ENCODE measurements around the gene GPATCH3.
"Not testable (repeated sequence)": the region's sequence is repeated elsewhere in the genome, so short reads cannot be mapped to it uniquely, and the experiment has no call there.

Gene GPATCH3

DNA sequence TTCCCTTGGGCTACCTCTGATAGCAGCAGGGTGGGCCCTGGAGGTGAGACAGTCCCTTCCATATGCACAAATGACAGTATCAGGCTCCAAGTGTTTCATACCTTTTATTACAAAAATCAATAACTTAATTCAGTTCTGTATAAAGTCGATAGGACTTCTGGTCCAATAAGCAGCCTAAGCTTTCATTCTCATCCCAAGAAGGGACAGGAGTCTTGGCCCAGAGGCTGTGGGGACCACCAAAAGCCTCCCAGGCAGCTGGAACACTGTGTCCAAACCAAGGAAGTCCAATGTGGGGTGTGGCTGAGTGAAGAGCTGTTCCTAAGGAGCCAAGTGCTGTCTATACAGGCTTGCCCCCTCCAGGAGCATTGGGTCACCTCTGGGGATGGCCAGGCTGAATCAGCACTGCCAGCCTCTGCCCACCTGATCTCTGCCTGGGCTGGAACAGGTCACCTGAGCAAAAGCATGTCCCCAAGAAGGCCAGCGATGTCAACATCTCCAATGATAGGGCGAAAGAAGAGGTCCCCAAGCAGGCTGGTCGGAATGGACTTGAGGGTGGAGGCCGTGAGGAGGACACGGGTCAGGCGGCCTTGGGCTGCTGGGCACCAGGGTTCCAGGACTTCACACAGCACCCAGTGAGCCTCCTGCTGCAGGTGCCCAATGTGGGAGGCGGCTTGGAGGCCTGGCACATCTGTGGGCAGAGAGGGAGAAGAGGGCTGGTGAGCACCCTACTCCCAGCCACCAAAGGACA lies 11.3 kb upstream of the GPATCH3 start:
- no peak for DNase-seq

DNA sequence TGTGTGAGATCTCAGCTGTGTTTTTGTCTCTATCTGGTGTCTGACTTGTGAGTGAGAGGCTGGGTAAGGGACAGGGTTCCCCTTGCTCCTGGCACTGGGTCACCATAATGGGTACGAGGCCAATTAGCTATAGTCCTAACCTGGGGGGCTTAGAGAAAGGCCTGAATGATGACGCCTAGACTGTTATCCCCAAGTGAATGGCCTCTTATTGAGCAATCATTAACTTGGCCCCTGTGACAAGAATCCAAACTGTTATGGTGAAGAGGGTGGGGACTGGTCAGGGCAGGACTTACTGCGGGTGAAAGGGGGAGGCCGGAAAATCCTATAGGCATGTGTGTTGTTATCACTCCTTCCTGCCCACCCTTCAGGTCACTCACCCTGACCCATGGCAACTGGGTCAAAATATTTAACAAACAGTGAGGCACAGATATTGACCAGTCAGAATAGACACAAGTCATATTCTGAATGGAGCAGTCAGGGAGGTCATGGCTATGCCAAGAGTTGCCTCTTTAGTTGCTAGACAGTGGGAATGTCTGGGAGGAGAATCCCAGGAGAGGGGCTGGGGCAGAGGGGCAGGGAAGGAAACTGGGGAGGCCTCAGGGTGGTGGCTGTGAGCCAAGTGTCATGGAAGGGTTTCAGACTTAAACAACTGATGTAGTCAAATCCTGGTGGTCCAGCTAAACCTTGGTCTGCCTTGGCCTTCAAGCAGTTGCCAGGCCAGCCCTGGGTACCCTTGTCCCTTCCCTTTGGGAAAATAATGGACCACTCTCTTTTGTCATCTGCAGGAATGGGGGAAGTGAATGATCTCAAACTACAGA lies 10.3 kb upstream of the GPATCH3 start:
- DNase-seq, result no peak

DNA sequence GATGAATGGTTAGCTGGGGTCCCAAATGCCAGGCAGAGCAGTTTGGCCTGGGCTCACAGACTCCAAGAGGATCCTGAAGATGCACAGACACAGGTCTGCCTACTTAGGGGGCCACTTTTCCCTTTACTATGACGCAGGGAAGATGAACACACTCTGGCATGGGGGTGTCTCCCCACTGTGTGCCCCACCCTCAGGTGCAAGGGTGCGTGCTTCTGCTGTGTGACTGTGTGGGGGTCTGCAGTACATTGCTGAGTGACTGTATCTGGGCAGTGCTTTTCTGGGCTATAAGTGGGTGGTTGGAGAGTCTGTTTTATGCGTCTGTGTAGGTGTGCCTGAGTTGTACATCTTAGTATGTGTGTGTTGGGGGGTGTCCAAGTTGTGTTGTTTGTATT lies 9.7 kb upstream of the GPATCH3 start:
- DNase-seq, result no peak

DNA sequence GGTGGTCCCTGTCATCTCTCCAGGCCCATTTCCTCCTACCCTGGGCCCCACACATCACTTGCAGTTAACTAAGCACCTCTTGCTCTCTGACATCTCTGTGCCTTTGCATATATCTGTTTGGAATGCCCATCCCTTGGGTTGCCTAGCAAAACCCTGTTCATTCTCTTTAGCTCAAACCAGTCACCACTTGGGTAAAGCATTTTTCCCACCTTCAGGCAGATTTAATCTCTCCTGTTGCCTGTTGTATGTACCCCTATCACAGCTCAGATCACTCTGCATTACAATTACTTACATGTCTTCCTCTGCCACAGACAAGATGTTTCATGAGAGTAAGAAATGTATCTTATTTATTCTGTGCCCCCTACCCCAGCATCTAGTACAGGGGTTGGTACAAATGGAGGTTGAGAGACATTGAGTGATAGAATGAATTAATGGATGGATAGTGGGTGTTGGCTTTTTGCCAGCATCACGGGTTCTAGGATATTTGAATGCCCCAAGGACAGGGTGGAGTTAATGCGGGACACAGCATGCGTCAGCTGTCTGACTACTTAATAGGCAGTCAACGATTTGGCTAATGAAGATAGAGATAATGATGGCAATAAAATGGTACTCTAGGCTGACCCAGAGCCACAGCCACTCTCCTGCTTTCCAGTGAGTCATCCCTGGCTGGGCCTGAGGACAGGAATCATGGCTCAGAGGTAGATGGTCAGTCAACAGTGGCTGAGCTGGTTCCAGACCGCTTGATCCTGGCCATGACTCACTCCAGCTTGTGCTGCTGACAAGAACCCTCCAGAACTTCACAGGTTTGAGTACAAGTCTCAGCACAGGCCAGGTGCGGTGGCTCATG lies 7.0 kb upstream of the GPATCH3 start:
- no peak for DNase-seq

DNA sequence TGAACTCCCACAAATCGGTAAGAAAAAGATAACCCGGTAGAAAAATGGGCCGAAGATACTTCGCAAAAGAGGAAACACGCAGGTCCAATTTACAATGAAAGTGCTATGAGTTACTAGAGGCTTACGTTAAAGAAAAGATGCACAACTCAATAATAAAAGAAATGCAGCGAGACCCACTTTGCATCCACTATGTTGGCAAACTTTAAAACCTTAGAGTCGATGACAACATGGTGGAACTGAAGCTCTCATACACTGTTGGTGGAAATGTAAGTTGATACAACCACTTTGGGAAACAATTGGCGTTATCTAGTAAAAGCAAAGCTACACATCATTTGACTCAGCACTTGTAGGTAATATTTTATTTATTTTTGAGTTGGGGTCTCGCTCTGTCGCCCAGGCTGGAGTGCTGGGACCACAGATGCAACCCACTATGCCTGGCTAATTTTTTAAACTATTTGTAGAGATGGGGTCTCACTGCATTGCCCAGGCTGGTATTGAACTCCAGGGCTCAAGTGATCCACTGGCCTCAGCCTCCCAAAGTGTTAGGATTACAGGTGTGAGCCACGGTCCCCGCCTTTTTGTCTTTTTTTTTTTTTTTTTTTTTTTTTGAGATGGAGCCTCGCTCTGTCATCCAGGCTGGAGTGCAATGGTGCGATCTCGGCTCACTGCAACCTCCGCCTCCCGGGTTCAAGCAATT lies 696 bp upstream of the GPATCH3 start:
- no peak for DNase-seq

DNA sequence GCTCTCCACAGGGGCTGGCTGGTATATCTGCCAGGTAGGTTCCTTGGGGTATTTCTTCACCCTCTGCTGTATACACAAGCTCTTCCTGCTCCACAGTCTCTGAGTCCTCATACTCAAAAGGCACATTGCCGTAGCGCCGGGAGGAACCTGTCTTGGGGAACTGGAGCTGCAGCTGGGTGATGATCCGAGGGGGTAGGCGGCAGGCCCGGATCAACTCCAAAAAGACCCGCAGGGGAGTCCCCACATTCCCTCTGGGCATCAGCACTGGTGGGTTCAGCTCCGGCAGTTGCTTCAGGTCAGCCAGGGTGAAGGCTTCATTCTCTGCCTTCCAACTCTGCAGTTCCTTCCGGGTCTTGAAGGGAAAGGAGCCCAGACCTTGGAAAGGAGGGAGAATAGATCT lies 2.9 kb downstream of the GPATCH3 start:
- no peak for DNase-seq

DNA sequence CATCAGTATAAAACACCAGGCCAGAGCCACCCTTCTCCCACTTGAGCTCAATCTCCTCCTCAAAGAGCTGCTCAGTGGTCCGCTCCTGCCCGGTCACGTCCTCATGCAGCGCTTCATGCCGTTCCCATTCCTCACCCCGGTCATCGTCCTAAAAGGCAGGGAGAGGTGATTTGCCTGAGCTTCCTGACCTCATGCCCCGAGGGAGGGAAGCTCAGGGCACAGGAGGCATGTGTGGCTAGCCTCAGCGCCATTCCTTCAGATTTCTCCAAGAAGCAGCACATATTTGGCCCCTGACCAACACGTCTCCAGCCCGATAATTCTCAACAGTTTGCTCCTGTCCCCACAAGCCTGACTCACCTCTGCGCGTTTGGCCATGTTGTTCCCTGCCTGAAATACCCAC lies 6.0 kb downstream of the GPATCH3 start:
- DNase-seq, result no peak

DNA sequence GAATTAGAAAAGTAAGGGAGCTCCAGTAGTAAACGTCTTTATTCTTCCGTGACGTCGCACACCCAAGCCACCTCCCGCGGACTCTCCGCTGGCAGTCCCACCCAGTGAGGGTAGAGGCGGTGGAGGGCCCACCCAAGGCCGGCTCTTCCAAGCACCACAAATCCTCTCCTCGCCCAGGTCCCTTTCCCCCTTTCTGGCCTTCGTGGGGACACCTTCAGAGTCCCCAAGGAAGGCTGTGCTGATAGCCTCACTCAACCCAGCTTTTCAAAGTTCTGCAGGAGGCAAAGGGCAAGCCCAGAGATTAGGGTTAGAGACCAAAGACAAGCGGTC lies 9.8 kb downstream of the GPATCH3 start:
- DNase-seq, result no peak

DNA sequence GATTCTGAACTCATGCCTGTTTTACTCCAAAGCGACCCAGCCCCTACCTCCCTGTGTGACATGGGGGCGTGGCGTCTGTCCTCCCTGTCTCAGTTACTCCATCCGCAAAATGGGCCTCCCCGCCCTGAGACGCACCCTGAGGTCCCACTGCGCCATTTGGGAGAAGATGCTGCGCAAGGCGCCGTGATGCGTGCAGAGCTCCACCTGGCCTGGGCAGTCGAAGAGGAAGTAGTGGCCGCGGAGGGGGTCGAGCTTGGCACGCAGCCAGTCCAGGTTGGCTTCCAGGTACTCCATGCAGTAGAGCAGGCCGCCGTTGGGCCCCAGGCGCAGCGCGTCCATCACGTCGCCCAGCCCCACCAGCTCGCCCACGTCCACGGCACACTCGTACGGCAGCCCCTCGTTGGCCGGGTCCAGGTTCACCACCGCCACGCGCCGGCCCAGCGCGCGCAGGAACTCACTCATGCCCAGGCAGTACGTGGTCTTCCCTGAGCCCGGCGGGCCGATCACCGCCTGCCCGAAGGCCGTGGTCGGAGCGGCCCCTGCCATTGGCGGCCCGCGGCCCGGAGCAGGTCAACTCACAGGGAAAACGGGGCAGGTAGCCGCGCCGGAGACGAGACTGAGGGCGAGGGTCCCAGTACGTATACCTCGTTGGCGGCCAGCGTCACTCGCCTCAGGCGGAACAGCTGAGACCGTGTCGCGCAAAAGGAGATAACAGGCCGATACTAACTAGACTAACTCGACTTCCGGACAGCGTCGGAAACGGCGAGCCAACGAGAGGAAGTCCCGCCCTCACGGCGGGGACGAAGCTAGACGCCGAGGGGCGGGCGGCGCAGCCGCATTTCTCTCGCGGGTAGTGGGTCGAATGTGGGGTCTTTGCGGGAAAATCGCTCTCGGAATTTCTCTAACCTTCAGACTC lies 10.5 kb downstream of the GPATCH3 start, which contains the start of gene GPN2:
Gene GPN2, minus strand, starts transcription at position 733 of the 916 bp plus-strand sequence. Its CDS starts 187 bp downstream, at position 546.
- DNase-seq, result peak; percentile 82

DNA sequence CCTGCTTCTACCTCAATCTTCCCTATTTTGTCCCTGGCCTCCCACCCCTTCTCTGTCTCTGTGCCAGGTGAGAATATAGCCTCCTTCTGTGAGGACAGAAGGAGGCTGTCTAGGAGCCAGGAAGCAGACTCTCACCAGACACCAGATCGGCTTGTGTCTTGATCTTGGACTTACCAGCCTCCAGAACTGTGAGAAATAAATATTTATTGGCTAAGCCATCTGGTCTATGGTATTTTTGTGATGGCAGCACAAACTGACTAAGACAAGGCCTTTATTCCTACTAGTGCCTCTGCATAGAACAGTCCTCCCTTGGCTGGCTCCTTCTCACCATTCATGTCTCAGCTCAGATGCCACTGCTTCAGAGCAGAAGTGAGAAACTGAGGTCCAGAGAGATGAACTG lies 12.0 kb downstream of the GPATCH3 start:
- no peak for DNase-seq

DNA sequence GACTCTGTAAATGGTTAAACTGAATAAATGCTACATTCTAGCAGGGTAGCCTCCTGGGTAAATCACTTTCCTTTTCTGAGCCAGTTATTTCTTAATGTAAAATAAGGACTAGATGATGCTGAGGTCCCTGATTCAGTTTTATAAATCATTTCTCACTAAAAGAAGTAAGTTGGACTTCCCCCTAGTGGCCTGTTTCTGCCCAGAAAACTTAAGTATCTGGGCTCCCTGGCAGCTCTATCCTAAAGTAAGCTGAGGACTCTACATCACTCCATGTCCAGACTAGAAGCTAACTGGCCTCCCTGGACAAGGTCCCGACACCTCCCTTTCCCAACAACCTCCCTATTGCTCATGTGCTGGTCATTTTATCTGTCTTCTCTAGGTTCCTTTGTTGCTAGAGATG lies 13.1 kb downstream of the GPATCH3 start:
- DNase-seq, result peak; percentile 25

DNA sequence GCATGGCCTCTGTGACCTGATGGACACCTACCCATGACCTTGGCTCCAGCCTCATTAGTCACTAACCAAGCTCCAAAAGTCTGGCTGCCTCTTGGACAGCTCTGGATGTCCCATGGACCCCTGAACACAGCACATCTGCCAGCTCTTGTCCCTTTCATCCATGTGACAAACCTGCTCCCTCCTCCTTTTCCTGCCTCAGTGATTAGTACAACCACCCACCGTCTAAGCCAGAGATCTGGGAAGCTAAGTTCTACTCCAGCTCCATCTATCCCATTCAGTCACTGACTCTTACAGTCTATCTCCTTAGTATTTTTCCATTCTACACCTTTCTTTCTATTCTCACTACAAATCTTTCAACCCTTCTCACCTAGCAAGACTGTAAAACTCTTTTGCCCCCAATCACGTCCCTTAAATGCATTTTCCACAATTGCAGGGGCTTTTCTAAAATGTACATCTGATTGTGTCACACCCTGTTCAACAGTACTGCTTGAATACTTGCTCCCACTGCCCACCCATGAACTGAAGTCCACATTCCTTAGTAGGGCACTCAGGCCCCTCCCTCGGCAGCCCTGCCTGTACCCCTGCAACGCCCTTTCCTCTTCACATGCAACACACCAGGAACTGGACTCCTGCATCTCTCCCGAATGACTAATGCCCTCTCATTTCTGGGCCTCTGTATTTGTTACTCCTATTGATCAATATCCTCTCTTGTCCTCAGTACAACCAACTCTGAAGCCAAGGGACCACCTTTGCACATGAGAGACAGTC lies 17.4 kb downstream of the GPATCH3 start:
- no peak for DNase-seq

DNA sequence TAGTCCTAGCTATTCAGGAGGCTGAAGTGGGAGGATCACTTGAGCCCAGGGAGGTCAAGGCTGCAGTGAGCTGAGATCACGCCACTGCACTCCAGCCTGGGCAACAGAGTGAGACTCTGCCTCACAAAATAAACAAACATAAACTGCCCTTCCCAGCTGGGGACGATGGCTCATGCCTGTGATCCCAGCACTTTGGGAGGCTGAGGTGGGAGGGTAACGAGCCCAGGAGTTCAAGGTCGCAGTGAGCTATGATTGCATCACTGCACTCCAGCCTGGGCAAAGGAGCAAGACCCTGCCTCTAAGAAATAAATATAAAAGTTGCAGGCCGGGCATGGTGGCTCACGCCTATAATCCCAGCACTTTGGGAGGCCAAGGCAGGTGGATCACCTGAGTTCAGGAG lies 18.7 kb downstream of the GPATCH3 start:
- DNase-seq, result not testable (repeated sequence)

DNA sequence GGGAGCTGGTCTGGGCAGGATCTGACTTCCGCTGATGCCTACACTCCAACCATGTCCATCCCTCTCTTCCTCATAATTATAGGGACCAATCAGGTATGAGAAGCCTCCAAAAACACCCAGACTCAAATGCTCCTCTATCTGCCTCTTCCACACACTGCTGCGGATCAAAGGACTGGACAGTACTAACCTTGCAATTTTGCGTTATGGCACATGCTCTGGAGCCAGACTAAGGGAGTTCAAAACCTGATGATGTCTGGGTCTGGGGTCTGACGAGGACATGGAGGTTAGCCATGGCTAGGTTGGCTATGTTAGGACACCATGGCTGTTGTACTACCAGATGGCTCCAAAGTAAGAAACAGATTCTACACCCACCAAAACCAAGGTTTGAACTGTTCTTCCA lies 20.5 kb downstream of the GPATCH3 start:
- no peak for DNase-seq

DNA sequence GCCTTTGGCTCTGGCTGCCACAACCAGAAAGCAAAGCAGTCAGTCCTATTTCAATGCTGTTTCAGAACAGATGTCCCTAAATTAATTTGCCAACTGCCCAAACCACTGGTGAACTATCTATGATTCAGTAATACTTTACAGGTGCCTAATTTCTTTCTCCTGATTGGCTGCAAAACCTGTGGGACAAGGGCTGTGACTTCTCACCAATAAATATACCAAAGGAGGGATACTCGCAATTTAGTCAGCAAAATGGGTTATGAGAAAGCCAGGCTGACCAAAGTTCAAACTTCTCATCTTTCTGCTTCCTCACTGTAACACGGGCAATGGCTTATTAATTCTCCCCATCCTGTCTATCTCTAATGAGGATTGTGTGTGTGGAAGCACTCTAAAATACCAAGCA lies 22.9 kb downstream of the GPATCH3 start:
- DNase-seq, result no peak

DNA sequence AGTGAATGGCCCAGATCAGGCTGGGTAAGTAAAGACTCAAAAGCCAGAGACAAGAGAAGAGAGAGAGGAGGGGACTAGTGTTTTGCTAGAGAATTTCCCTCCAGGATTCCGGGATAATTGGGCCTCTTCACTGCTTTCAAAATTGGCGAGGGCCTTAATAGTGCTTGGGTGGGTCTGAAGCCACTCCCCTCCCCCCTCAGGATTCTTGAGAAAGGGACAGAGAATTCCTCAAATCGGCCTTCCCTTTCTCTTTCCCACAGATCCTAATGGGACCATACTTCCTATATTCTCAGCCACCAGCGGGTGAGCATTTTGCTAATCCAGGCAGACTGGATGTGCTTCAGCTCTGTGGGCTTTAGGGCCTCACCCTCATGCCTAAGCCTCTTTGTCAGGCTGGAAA lies 25.4 kb downstream of the GPATCH3 start:
- no peak for DNase-seq

DNA sequence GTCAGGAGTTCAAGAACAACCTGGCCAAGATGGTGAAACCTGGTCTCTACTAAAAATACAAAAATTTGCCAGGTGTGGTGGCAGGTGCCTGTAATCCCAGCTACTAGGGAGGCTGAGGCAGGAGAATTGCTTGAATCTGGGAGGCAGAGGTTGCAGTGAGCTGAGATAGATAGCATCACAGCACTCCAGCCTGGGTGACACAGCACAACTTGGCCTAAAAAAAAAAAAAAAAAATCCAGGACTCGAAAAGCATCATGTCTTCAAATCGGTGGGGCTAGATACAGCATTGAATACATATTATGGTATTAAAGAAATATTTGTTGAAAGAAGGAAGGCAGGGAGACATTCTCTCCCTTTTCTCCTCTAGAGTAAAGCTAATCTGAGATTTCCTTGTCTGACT lies 27.2 kb downstream of the GPATCH3 start:
- not testable (repeated sequence) for DNase-seq

DNA sequence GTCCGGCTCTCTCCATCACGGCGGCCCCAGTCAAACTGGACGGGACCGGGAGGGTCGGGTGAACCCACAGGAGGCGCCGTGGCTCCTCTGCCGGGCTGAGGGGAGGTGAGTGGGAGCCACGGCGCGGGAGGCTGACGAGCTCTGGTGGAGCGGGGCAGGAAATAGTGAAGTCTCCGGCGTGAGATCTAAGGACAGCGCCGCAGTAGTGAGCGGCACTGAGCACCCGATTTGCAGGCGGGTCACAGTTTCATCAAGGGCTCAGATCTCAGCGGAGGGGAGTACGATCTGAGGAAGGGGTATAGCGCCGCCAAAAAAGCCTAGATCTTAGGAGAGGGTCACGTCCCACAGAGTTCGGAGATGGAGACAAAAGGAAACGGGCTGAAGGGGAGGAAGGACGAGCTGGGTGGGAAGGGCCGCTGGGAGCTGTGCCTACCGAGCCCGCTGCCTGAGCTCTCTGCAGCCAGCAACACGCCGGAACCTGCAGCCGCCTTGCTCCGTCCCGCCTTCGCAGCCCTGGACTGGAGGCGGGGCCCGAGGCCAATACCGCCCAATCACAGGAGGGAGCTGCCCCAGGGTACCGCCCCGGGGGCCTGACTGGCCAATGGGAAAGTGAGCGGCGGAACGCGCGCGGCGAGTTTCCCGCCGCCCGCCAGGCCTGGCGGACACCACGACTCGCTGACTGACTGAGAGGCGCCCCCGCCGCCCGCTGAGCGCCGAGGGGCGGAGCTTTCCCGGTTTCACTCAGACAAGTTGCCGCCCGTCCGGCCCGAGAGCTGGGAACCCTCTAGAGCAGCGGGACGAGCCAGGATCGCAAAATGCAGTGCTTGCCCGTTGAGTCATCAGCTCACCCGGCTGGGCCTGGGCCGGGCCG lies 35.4 kb downstream of the GPATCH3 start:
- peak; percentile 96 for DNase-seq

DNA sequence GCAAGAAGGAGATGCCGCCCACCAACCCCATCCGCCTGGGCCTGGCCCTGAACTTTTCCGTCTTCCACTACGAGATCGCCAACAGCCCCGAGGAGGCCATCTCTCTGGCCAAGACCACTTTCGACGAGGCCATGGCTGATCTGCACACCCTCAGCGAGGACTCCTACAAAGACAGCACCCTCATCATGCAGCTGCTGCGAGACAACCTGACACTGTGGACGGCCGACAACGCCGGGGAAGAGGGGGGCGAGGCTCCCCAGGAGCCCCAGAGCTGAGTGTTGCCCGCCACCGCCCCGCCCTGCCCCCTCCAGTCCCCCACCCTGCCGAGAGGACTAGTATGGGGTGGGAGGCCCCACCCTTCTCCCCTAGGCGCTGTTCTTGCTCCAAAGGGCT lies 36.6 kb downstream of the GPATCH3 start:
- no peak for DNase-seq

Measured in CD4-positive, alpha-beta T cell treated with Interleukin-21 for 1 hour (primary cell).